Measurements from ENCODE around the gene LYL1. TPM values are rescaled to one million over a fixed set of nuclear protein-coding genes. Genes with fewer than 3 reads are reported as not detected.

LYL1 gene
- total RNA-seq, 1 experiment from 2014 or later, result 0.63 TPM

DNA sequence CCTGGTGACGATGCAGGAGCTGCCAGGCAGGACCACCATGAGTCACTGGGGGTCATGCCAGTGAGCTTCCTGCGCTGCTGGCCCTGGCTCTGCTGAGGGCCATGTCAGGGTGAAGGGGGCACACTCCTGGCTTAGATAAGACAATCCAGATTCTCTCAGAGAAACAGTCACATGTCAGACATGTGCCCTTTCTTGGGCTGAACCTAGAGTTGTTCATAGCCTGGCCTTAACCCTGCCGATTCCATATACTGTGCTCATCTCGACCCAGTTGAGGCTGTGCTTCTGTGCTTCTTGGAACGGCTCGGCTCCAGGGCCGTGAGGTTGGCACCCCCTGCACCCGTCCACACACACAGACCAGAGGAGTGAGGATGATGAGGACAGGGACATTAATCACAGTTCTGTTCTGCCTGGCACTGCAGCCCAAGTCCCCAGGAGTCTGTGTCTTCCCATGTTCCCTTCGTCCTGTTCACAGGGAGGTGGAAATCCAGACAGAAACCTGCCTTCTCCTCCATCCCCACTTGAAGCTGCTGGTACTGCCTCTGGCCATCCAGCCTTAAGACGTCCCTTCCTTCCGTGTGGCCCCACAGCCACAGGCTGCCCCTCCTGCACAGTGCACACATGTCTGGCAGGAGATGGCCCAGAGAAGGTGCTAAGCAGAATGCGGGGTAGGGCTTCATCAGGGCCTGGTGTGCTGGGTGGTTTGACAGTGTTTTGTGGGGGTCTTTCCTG is 50.0 kb downstream of the LYL1 start:
- Histone ChIP-seq H2BK5ac (ENCODE audit: insufficient read length, low read length) (no peak overlapping the region), H3K23me2 (ENCODE audit: insufficient read length, low read depth, low read length, poor library complexity, severe bottlenecking) (peaks cover 3% of the 10 kb centered on the region), H3K79me2 (ENCODE audit: insufficient read depth, low read length) (no peaks in the 10 kb centered on the region), H2BK120ac (ENCODE audit: low read depth, low read length, poor library complexity, severe bottlenecking) (no peak overlapping the region), H3K4ac (ENCODE audit: low read depth, low read length) (no peak overlapping the region), H2BK15ac (ENCODE audit: low read depth, low read length) (no peak overlapping the region), H3K9ac (ENCODE audit: extremely low read depth, insufficient read length, low read length) (no peak overlapping the region), H3K4me1 (ENCODE audit: insufficient read depth, low read length) (peaks cover 5% of the 10 kb centered on the region; the same call in 1 of the 2 replicates), H4K8ac (replicated peaks; ENCODE audit: insufficient read length, low read depth, low read length) (no peak overlapping the region), H2AK5ac (ENCODE audit: insufficient read length, low read length) (no peak overlapping the region), H4K5ac (ENCODE audit: insufficient read length, low read depth, low read length) (no peak overlapping the region), H3K23ac (ENCODE audit: insufficient read length, low read depth, low read length) (no peak overlapping the region), H2AFZ (ENCODE audit: low read length) (no peak overlapping the region), H3K27me3 (ENCODE audit: insufficient read depth, low read length) (peaks cover 69% of the 10 kb centered on the region), H3T11ph (ENCODE audit: low read length) (no peak overlapping the region), H3K14ac (ENCODE audit: insufficient read depth, low read length) (no peak overlapping the region), H4K91ac (ENCODE audit: insufficient read length, low read depth, low read length) (no peak overlapping the region), H3K4me2 (ENCODE audit: insufficient read depth, insufficient read length, low read length) (no peak overlapping the region), H3K9me3 (ENCODE audit: control insufficient read depth, low read depth, low read length) (no peaks in the 10 kb centered on the region), H3K18ac (ENCODE audit: insufficient read length, low read depth, low read length) (no peak overlapping the region), H2BK12ac (ENCODE audit: insufficient read length, low read depth, low read length) (no peak overlapping the region), H3K27ac (ENCODE audit: insufficient read length, low read depth, low read length) (no peak overlapping the region), H3K79me1 (ENCODE audit: insufficient read depth, low read depth, low read length, poor library complexity, severe bottlenecking) (no peaks in the 10 kb centered on the region), H2BK20ac (ENCODE audit: low read depth, low read length, poor library complexity, severe bottlenecking) (no peak overlapping the region), H3K56ac (ENCODE audit: insufficient read length, low read depth, low read length) (no peak overlapping the region), H4K20me1 (ENCODE audit: control insufficient read depth, insufficient read depth, insufficient read length) (no peaks in the 10 kb centered on the region)
- peaks cover 0 to 10% of the 10 kb centered on the region in 2 experiments; a peak in 2 of 5 replicates for H3K9me3 Mint-ChIP-seq
- H3K27me3 Mint-ChIP-seq (ENCODE audit: low read depth), result peaks cover 97% of the 10 kb centered on the region
- TF ChIP-seq, protein P1, sequence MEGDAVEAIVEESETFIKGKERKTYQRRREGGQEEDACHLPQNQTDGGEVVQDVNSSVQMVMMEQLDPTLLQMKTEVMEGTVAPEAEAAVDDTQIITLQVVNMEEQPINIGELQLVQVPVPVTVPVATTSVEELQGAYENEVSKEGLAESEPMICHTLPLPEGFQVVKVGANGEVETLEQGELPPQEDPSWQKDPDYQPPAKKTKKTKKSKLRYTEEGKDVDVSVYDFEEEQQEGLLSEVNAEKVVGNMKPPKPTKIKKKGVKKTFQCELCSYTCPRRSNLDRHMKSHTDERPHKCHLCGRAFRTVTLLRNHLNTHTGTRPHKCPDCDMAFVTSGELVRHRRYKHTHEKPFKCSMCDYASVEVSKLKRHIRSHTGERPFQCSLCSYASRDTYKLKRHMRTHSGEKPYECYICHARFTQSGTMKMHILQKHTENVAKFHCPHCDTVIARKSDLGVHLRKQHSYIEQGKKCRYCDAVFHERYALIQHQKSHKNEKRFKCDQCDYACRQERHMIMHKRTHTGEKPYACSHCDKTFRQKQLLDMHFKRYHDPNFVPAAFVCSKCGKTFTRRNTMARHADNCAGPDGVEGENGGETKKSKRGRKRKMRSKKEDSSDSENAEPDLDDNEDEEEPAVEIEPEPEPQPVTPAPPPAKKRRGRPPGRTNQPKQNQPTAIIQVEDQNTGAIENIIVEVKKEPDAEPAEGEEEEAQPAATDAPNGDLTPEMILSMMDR (conservative IDR thresholded peaks at IDR 0.05), result no peak
- no peak for DNase-seq
- no peak overlapping the region for H3K27ac Mint-ChIP-seq
- no peaks in the 10 kb centered on the region; a peak in 2 of 7 replicates for H3K36me3 Mint-ChIP-seq (ENCODE audit: insufficient read depth in 1 of 3, low read depth in 3 of 3)
- H3K4me3 Mint-ChIP-seq, result no peak overlapping the region
- no CpG with 5 or more reads among the region's 12 CpGs for WGBS (ENCODE audit: extremely low coverage, insufficient read length, low lambda C conversion rate)
- peaks cover 36 to 55% of the 10 kb centered on the region in 2 experiments for H3K4me1 Mint-ChIP-seq

Measured in H9 (cell line).